PC-3 (cell line): ENCODE measurements around the gene GPC6. TPM values are rescaled to one million over a fixed set of nuclear protein-coding genes. Genes with fewer than 3 reads are reported as not detected.

Experiments
- ATAC-seq: fragments of 200-7000 bp; cut with Tn5 transposase; 2 replicates; pipeline ENCODE4 v1.9.1; 2020; ENCODE audit warnings: mild to moderate bottlenecking, moderate library complexity
- Bru-seq: library from RNA; stranded (reverse); fragments of 400-500 nt; gene quantifications from one replicate; lab custom pipeline; 2021; lab: Mats Ljungman, UMichigan
- BruChase-seq, 2 experiments: library from RNA; stranded (reverse); fragments of 400-500 nt; gene quantifications; one replicate each; lab custom pipeline; 2021; lab: Mats Ljungman, UMichigan
- BruUV-seq: library from RNA; stranded (reverse); fragments of 400-500 nt; replicated peaks from 2 replicates; lab custom pipeline; 2021; lab: Mats Ljungman, UMichigan
- CTCF ChIA-PET: fragments of 300-600 bp; sonication (Branson Sonifier 250); formaldehyde crosslinking; loops from one replicate; lab custom pipeline; 2022; ENCODE audit warnings: antibody characterized with exemption; lab: Charles Lee
- POLR2A ChIA-PET: fragments of 300-600 bp; sonication (Branson Sonifier 250); formaldehyde crosslinking; loops from one replicate; lab custom pipeline; 2022; ENCODE audit warnings: antibody characterized with exemption; ENCODE audit not compliant: unreplicated experiment; lab: Charles Lee
- DNase-seq: peaks from one replicate; pipeline ENCODE4 v3.0.0-alpha.2; 2015
- H2AFZ ChIP-seq: fragments of 300-600 bp; sonication (generic); 2 replicates; pipeline ENCODE4 v1.6.0; 2016; ENCODE audit warnings: antibody characterized with exemption, low read length
- H3F3A ChIP-seq: fragments of 300-600 bp; sonication (generic); one replicate; pipeline ENCODE4 v1.6.0; 2017; ENCODE audit warnings: antibody characterized with exemption, low read length, control low read depth, mild to moderate bottlenecking; ENCODE audit not compliant: unreplicated experiment
- H3K27ac ChIP-seq: fragments of 300-600 bp; sonication (generic); 2 replicates; pipeline ENCODE4 v1.5.1; 2016; ENCODE audit warnings: mild to moderate bottlenecking, low read length
- H3K27me3 ChIP-seq: fragments of 300-600 bp; sonication (generic); 2 replicates; pipeline ENCODE4 v1.6.1; 2016; ENCODE audit warnings: low read length, mixed read lengths
- H3K36me3 ChIP-seq: fragments of 300-600 bp; sonication (generic); 2 replicates; pipeline ENCODE4 v1.6.1; 2016; ENCODE audit warnings: low read depth, mixed run types, low read length, mixed read lengths
- H3K4me1 ChIP-seq: fragments of 300-600 bp; sonication (generic); 2 replicates; pipeline ENCODE4 v1.5.1; 2016; ENCODE audit warnings: low read length; ENCODE audit not compliant: insufficient read depth
- H3K4me2 ChIP-seq: fragments of 300-600 bp; sonication (generic); 2 replicates; pipeline ENCODE4 v1.6.0; 2016; ENCODE audit warnings: low read length
- H3K4me3 ChIP-seq: fragments of 300-600 bp; sonication (generic); 2 replicates; pipeline ENCODE4 v1.5.1; 2016; ENCODE audit warnings: mild to moderate bottlenecking, low read length, mixed read lengths
- H3K79me2 ChIP-seq: fragments of 300-600 bp; sonication (generic); 2 replicates; pipeline ENCODE4 v1.6.1; 2017; ENCODE audit warnings: low read length, mixed read lengths
- H3K9ac ChIP-seq: fragments of 300-600 bp; sonication (generic); 2 replicates; pipeline ENCODE4 v1.6.0; 2016; ENCODE audit warnings: mild to moderate bottlenecking, low read length
- H3K9me2 ChIP-seq: fragments of 300-600 bp; sonication (generic); replicated peaks from 2 replicates; pipeline ENCODE4 v1.6.1; 2016; ENCODE audit warnings: mixed run types, low read length, mixed read lengths
- H3K9me3 ChIP-seq: fragments of 300-600 bp; sonication (generic); 2 replicates; pipeline ENCODE4 v1.6.1; 2016; ENCODE audit warnings: low read length, mixed read lengths
- H4K20me1 ChIP-seq: fragments of 300-600 bp; sonication (generic); 2 replicates; pipeline ENCODE4 v1.6.1; 2016; ENCODE audit warnings: low read length, mixed read lengths
- CTCF ChIP-seq: fragments of 300-600 bp; sonication (generic); conservative IDR thresholded peaks from 2 replicates; pipeline ENCODE4 v1.5.1; 2017; ENCODE audit warnings: antibody characterized with exemption, low read depth, mild to moderate bottlenecking, low read length
- EZH2 ChIP-seq: fragments of 300-600 bp; sonication (generic); IDR thresholded peaks from one replicate; pipeline ENCODE4 v1.6.1; 2017; ENCODE audit warnings: antibody characterized with exemption, mild to moderate bottlenecking, low read length; ENCODE audit not compliant: unreplicated experiment
- EZH2phosphoT487 ChIP-seq: fragments of 300-600 bp; sonication (generic); IDR thresholded peaks from 2 replicates; pipeline ENCODE4 v1.6.1; 2018; ENCODE audit warnings: mild to moderate bottlenecking, antibody characterized with exemption, low read length, borderline replicate concordance
- intact Hi-C: fragments of 100-400 bp; cut with micrococcal nuclease; formaldehyde crosslinking; loops from 2 replicates; pipeline ENCODE4 v1.9.0; 2023
- long read RNA-seq: library from polyadenylated mRNA; unstranded; transcript quantifications from one replicate; pipeline ENCODE4 v2.0.0, GENCODE V29; 2021; ENCODE audit not compliant: unreplicated experiment
- total RNA-seq: library from RNA; depleted of rRNA; stranded (reverse); fragments of >200 nt; gene quantifications from 2 replicates; pipeline ENCODE4 v1.2.3, GENCODE V29; 2014; rRNA removed

Gene GPC6
- total RNA-seq (2.9 and 3.5 TPM in 2 replicates), Bru-seq, nascent RNA (percentile 44 among the genes with signal in this experiment), BruChase-seq, experiment 1, labeled RNA remaining after a 6-hour chase (percentile 37 among the genes with signal in this experiment), BruChase-seq, experiment 2, labeled RNA remaining after a 2-hour chase (percentile 45 among the genes with signal in this experiment)
- long read RNA-seq, partial matches to known transcripts: 0 of 6 reads
- long read RNA-seq, other reads (novel, unspliced or antisense): 5 of 6 reads

DNA sequence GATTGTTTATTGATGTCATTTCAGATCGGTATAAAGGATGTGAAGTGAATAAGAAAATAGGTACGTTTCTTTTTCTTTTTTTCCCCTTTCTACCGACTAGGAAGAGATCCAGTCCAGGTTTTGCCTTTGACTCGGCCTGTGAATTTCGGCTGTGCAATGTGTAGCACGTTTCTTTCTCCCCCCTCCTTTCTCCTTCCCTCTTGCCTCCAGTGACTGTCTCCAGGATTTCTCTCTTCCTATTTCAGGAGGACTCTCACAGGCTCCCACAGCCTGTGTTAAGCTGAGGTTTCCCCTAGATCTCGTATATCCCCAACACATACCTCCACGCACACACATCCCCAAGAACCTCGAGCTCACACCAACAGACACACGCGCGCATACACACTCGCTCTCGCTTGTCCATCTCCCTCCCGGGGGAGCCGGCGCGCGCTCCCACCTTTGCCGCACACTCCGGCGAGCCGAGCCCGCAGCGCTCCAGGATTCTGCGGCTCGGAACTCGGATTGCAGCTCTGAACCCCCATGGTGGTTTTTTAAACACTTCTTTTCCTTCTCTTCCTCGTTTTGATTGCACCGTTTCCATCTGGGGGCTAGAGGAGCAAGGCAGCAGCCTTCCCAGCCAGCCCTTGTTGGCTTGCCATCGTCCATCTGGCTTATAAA, at the start of gene GPC6:
Gene GPC6, plus strand, starts transcription at position 185 of the 657 bp plus-strand sequence.
- ATAC-seq: peak; percentile 43
- peak within 1 kb of the TSS; percentile 98 for H3K4me2 ChIP-seq
- TSS peak; percentile 42 for BruUV-seq
- H3K27ac ChIP-seq: peak within 1 kb of the TSS; percentile 41
- peaks cover 22% of the 10 kb centered on the region for H3K79me2 ChIP-seq
- no peak for TF ChIP-seq EZH2
- no peak for TF ChIP-seq CTCF
- no peak for TF ChIP-seq EZH2phosphoT487
- intact Hi-C loops: loop anchor here (1.0 to 10.0 kb wide), 5 partner anchors 250 to 1136 kb away; no protein-coding TSS in a partner anchor
- DNase-seq: peak; percentile 75
- H3K4me3 ChIP-seq: peak within 1 kb of the TSS; percentile 88
- H3K9me3 ChIP-seq: no peaks in the 10 kb centered on the region
- POLR2A ChIA-PET: no interaction called here
- CTCF ChIA-PET: interaction anchor here (1.1 kb wide), 1 partner anchor 22 kb away, joined by 3 read pairs; no protein-coding TSS in a partner anchor
- H3K36me3 ChIP-seq: no peaks in the 10 kb centered on the region
- H3K27me3 ChIP-seq: no peaks in the 10 kb centered on the region
- no peaks in the 10 kb centered on the region for H4K20me1 ChIP-seq
- peak within 1 kb of the TSS; percentile 71 for H3K9ac ChIP-seq
- no peaks in the 10 kb centered on the region for H3F3A ChIP-seq
- no peaks in the 10 kb centered on the region for H3K9me2 ChIP-seq
- peaks cover 39% of the 10 kb centered on the region for H3K4me1 ChIP-seq
- peak within 1 kb of the TSS; percentile 97 for H2AFZ ChIP-seq

DNA sequence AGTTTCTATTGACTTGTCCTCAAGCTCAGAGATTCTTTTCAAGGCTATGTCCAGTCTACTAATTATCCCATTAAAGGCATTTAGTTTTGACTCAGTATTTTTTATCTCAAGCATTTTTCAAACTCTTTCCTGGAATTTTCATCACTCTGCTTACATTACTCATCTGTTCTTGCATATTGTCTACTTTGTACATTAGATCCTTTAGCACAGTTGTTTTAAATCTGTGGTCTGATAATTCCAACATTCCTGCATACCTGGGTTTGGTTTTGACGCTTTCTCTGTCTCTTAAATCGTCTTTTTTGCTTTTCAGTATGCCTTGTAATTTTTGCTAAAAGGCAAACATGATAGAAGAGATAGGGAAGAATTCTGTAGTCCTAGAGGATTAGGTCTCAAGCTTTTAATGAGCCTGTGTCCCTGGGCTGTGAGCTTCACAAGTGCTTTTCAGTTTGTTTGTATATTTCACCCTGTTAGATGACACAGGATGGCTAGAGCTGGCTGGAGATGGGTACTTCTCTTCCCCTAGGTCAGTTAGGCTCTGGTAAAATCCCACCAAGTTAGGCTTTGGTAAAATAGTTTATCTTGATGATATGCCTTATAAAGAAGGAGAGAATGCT, 46.1 kb upstream of the GPC6 start:
- ChIA-PET CTCF (no interaction called here), POLR2A (no interaction called here)
- Histone ChIP-seq H3K79me2 (no peaks in the 10 kb centered on the region), H3K27me3 (no peaks in the 10 kb centered on the region), H3K4me2 (no peak overlapping the region), H2AFZ (no peak overlapping the region), H4K20me1 (no peaks in the 10 kb centered on the region), H3F3A (no peaks in the 10 kb centered on the region), H3K9me3 (no peaks in the 10 kb centered on the region), H3K4me3 (no peak overlapping the region), H3K4me1 (no peaks in the 10 kb centered on the region), H3K9me2 (no peaks in the 10 kb centered on the region), H3K27ac (no peak overlapping the region), H3K36me3 (no peaks in the 10 kb centered on the region), H3K9ac (no peak overlapping the region)
- DNase-seq: no peak
- intact Hi-C loops: no loop called here
- no TSS peak for BruUV-seq
- TF ChIP-seq EZH2phosphoT487: no peak
- no peak for TF ChIP-seq CTCF
- TF ChIP-seq EZH2: no peak
- no peak for ATAC-seq
